Stimulated activated CD4-positive, alpha-beta T cell treated with anti-CD3 and anti-CD28 coated beads, Interleukin-1b, Interleukin-23, amount 100 ng/mL, for 48 hours (primary cell): ENCODE results near the gene TLCD5.
A peak's percentile ranks its signal among the peaks of the same experiment; 100 is the strongest.

ENCODE experiments used
- DNase-seq: peaks from one replicate; pipeline ENCODE4 v3.0.0-alpha.2; 2020

The TLCD5 gene

DNA sequence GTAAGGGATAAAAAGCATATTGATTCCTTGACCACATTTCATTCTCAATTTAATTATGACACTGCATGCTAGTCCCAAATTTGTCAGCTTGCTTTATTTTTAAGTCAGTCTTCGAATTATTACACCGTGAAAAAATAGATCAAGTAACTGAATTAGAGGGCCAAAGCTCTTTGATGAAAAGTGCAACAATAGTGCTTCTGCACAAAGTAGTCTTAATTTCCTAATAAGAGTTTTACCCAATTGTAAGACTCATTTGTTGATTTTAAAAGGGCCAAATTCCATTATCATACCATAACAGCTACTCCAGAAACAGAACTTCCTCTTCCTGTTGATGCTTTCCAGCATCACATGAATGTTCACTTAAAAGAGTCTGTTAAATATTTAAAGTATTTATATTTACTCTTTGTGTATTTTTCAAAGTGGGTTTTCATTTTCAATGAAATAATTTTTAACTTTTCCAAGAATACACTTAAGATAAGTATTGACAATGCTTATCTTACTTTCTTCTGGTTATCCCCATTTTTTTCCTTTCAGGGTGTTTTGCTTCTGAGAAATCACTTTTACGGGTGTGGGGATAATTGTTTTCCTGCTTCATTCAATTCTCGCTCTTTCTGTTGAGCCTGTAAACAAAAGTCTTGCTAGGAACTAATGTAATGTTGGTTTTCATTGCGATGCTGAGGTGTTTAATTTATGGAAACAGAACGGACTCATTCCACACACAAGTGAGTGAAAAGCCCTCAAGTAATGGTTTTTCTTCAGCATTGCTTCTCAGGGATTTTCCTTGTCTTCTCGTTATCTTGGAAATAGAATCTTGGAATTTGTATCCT lies 13.2 kb downstream of the TLCD5 start:
- no peak for DNase-seq

DNA sequence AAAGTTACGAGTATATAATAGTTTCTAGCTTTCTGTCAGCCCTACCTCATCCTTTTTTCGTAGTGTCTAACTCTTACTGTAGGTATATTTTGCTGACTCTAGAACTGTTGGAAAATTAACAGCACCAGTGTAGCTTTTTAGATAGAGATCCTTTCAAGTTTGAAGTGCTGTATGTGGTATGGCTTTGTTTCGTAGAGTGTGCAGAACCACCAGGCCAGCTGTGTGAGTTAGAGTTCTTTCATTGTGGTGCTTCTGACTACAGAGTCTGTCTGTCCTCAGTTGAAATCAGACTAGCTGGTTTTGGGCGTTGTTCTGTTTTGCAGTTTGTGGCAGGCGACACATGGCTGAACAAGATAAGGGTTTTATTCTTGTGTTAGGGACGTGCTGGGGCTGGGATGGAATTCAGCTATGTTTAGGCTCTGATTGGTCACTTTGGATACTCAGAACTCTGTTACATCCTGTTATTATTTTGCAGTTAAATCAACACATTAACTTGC lies 14.3 kb downstream of the TLCD5 start:
- no peak for DNase-seq

DNA sequence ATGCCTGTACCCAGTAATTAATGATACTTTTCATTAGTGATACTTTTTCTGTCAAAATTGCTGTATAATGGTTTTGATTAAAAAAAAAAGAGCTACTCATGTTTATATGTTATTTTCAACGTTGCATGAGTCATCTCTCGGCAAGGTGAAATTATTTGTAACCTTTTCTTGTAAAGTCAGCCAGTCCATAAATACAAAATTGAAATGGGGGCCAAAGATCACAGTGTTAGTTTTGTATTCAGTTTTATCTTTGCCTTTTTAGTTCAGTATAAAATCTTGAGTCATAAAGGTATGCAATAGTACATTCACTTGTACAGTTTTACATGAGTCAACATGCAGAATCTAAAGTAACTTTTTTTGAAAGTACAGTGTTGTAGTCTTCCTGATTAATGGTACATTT lies 15.4 kb downstream of the TLCD5 start:
- no peak for DNase-seq

DNA sequence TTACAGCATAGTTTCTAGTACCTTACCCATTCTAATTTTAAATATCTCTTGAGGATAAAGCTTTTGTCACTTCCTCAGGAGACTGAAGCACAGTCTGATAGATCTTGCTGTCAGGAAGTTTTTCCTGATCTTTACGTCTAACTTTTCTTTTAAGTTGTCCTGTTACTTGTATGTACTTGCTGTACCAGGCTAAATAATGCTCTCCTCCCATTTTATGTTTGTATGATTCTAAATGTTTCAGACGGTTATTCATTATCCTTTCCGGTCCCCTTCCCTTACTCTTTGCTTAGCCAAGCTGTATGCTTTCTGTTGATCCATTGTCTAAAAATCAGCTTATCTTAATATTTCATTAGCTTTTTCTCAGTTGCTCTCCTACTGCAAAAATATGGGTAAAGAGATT lies 17.1 kb downstream of the TLCD5 start:
- no peak for DNase-seq

DNA sequence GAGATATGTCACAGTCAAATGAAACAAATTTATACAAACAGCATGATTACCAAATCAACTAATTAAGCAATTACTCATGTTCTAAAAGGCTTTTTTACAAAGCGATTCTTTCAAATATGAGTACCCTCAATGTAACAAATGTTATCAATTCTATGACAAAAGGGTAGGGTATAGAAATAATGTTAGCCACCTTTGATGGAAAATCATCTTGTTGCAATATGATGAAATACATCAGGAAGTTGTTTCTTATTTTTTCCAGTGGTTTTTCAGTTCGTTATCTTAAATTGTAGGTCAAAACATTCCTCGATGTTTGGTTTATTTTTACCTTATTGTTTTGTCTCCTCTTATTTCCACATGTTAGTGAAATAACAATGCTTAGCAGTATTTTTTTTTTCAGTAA lies 17.6 kb downstream of the TLCD5 start:
- DNase-seq, result no peak

DNA sequence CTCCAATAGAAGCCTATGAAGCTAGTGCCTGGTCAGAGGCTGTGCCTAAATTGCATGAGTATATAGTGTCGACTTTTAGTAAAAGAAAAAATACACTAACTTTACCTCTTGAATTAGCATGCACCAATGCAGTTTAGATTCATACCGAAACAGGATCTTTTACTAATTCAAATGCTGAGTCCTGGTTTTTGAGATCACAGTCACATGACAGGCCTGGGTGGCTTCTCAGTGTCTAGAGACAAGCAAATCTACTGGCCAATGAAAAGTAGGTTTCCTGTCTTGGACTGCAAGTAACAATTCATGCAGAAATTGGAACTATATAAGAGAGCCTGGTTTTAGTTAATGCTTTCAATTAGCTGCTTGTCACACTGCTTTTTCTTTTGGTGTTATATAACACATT lies 18.3 kb downstream of the TLCD5 start:
- DNase-seq, result no peak

DNA sequence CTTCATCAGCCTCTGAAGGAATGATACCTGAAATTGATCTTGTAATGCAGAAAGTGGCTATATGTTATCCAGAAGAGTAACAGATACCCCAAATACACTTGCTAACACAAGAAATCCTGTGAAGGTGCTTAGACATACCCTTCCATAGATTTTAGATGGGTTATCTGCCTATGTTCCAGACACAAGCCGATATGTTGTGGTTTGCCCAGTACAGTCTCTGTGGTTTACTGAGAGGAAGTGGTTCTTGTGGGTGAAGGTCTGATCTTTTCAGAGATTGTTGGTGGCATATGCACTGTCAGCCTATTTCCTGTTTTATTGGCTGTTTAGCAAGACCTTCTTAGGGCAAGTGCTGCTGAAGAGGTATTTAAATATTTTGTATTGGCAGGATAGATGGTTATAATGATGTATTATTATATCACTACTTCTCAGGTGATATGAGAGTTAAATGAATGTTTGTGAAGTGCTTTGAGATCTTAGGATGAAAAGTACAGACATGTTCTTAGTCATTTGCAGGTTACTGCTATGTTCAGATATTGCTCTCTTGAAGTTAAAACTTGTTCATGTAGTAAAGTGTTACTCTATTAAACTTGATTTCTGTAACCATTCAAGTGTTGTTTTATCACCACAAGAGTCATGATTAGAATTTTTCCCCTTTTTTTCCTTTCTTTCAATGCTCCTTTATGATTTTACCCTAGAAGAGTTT lies 19.4 kb downstream of the TLCD5 start:
- peak; percentile 16 for DNase-seq

DNA sequence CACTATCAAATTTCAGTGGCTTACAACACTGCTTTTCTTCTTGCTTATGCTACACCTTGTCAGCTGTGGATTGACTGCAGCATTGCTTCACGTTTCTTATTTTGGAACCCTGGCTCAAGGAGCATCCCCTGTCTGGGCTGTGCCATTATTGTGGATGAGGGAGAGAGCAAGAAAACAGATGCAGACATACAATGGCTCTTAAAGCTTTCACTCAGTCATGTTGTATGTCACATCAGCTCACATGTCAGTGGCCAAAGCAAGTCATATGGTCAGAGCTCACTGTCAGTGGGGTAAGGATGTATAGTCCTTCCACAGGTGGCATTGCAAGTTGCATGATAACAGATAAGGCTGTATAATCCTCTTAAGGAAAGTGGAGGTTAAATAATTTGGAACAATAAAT lies 21.1 kb downstream of the TLCD5 start:
- no peak for DNase-seq

DNA sequence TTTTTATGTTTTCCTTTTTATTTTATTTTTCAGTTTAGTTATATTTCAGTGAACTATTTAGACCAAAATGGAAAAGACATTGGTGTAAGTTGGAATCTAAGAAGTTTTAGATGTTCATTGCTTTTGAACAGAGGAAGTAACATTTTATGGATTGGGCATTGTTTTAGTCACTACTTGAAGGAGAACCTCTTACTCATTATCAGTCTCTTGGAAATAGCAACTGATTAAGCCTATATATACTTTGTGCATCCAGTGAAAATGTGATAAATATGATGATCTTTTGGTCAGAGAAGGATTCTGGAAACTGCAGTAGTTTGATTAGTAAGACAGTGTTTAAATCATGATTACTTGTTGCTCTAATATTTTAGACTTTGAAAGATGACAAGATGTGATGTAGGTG lies 25.5 kb downstream of the TLCD5 start:
- no peak for DNase-seq

DNA sequence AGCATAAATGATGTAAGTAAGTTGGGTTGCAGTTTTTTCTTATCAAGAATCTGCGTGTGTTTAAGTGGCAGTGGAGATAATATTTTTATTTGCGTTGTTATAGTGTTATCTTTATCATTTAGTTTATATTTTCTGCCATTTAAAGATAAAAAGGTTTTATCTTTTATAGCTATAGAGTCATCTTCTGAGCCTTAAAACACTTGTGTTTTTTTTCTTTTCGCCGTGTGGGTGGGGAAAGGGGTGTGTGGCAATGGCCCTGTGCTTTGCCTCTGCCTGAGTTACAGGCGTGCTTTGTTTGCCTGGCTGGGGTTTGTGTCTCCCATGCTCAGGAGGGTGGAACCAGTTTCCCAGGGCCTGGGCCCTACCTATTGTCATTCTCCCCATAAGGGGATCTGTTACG lies 27.3 kb downstream of the TLCD5 start:
- DNase-seq, result no peak

DNA sequence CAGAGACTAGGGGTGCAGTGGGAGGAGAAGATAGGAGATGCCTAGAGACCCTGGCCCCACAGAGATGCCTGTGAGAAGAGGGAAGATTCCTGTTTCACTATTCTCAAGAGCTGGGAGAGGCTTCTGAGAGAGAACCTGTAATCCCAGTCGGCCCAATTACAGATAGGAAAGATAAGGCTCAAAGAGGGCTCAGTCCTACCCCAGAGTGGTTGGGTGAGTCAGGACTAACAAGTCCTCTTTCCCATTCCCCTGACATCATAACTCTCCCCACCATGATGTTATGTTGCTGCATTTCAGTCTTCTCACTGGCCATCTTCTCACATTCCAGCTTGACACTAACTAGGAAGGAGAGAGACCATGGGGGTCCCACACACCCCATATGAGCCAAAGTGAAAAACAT lies 29.0 kb downstream of the TLCD5 start:
- DNase-seq, result no peak

DNA sequence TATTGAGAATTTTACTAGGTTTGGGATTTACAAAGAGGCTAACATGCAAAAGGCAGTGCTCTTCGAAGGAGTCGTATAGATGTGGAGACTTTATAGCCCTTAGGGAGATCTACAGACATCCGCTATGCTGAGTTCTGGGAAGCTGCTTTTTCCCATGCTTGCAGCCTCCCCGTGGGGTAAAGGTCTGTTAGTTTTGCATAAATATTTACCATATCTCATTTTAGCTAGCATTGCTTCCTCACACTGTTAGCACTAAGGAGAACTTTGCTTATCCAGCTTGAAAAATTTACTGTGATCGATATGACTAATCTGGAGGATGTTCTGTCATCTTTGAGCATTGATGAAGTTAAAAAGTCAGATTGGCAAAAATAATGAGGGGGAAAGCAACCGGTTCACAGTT lies 29.7 kb downstream of the TLCD5 start:
- DNase-seq, result no peak

DNA sequence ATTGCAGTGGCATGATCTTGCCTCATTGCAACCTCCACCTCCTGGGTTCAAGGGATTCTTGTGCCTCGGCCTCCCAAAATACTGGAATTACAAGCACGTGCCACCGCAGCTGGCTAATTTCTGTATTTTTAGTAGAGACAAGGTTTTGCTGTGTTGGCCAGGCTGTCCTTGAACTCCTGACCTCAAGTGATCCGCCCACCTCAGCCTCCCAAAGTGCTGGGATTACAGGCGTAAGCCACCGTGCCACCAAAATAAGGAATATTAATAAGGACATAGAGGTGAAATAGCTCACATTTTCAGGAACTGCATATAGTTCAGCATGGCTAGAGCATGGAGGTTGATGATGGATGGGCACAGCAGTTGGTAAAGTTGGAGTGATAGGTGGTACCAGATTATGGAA lies 32.5 kb downstream of the TLCD5 start:
- DNase-seq, result no peak

DNA sequence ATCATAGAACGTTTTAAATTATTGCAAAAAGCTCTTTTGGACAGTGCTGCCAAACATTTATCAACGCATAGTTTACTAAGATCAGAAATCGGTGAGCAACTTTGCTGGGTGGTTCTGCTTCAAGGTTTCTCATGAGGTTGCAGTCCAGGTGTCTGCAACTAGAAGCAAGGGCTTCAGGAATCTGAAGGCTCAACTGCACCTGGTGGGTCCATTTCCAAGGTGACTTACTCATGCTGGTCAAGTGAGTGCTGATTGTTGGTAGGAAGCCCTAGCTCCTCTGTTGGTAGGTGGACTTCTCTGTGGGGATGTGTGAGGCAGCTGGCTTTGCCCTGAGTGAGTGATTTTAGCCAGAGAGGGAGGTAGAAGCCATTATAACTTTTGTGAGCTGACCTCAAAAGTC lies 33.6 kb downstream of the TLCD5 start:
- no peak for DNase-seq

DNA sequence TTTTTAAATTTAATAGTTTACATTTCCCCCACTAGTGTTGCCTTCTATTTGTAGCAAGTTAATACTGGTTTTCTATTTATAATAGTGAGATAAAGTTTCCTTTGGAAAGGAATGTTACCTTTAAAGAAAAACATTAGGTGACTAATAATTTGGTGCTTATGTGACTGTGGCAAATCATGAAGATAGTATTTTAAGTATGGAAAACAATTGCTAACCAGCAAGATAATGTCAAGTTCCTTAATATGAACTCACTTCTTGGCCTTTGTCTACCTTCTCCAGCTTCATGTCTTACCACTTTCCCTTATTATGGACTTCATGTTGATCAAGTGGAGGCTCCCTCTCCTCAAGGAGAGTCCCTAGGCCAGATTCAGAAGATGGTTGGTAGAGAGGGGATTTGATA lies 38.3 kb downstream of the TLCD5 start:
- no peak for DNase-seq

DNA sequence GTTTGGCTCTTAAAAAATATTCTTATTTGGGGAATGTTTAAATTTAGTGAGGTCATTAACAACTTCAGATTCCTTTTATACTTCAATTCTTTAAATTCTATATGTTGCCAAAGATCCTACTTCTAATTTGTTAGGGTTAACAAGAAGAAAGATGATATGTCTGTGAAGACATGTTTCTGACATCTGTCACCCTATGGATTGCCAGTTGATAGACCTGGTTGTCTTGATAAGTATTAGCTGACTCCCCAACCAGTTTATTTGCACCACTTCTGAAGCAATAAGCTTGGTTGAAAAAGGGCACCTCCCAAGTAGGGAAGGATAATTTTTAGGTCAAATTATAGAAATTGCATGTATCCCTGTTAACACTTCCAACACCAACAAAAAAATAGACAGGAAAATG lies 40.4 kb downstream of the TLCD5 start:
- no peak for DNase-seq

DNA sequence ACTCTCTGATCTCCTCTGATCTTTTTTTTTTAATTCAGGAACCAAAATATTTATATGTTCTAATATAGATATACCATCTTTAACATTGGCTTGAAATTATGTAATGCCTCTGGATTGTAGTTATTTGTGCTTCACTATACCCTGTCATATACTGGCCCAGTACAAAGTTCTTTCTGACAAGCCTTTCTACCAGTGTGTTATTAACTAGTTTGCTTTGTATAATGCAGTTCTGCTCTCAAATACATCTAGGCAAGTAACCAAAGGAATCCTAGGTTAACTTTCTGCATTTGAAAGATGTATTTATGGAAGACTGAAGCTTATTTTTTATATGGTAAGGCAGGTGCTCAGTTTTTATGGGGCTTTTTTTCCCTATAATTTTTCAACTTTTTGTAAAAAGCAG lies 47.2 kb downstream of the TLCD5 start:
- DNase-seq, result no peak

DNA sequence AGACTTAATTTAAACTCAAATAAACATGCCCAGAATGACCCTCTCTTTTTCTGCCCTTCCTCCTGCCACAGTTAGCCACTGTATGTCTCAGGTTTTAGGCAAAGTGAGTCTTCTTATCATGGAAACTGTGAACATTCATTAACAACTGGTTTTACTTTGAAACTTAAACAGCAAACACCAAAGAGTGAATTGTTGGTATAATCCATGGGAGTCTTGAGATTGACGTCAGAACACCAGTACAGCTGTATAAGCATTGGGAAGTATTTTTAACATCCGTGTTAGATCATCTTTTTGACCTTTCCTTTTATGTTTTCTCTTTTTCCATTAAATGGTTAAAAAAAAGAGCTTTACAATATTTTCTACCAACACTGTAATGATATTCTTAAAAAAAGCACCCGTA lies 50.0 kb downstream of the TLCD5 start:
- no peak for DNase-seq

DNA sequence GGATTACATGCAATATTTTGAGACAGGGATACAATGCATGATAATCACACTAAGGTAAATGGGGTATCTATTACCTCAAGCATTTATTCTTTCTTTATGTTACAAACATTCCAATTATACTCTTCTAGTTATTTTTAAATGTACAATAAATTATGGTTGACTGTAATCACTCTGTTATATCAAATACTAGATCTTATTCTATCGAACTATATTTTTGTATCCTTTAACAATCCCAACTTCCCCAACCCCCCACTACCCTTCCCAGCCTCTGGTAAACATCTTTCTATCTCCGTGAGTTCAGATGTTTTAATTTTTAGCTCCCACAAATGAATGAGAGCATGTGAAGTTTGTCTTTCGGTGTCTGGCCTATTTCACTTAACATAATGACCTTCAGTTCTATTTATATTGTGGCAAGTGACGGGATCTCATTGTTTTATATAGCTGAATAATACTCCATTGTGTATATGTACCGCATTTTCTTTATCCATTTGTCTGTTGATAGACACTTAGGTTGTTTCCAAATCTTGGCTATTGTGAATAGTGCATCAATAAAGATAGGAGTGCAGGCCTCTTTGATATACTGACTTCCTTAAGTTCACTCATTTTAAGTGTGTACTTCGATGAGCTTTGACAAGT lies 51.6 kb downstream of the TLCD5 start:
- no peak for DNase-seq

DNA sequence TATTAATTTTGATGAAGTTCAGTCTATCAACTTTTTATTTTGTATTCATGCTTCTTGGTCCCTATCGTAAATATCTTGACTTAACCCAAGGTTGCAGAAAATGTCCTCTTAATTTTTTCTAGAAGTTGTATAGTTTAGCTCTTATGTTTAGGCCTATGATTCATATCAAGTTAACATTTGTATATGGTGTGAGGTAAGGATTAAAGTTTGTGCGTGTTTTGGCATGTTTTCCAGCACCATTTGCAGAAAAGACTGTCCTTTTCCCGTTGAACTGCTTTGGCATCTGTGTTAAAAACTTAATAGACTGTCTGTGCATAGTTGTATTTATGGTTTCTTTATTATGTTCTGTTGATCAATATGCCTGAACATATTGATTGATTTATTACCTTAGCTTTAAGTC lies 53.4 kb downstream of the TLCD5 start:
- DNase-seq, result no peak

DNA sequence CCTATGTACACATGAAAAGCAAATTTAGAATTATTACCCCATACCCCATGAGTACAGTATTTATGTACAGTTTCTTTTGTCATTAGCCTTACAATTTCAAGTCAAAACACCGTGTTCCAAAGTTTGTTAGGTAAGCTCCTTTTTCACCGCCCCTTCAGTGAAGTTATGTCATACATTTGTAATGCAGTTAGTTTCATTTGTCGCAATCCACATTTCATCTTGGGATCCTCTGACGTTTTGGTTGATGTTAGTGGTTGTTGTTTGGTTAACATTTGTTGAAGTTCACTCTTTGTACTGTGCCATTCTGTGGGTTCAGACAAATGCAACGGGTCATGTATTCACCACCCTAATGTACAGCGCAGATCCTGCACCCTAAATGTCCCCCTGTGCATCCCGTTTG lies 56.3 kb downstream of the TLCD5 start:
- DNase-seq, result no peak
